Activated CD8-positive, alpha-beta memory T cell treated with anti-CD3 and anti-CD28 coated beads for 24 hours (primary cell): ENCODE results near the gene NFIC.
A peak's percentile ranks its signal among the peaks of the same experiment; 100 is the strongest.
"Not testable (repeated sequence)": the region's sequence is repeated elsewhere in the genome, so short reads cannot be mapped to it uniquely, and the experiment has no call there.

Experiments used
- DNase-seq: peaks from one replicate; pipeline ENCODE4 v3.0.0-alpha.2; 2020

Gene NFIC

DNA sequence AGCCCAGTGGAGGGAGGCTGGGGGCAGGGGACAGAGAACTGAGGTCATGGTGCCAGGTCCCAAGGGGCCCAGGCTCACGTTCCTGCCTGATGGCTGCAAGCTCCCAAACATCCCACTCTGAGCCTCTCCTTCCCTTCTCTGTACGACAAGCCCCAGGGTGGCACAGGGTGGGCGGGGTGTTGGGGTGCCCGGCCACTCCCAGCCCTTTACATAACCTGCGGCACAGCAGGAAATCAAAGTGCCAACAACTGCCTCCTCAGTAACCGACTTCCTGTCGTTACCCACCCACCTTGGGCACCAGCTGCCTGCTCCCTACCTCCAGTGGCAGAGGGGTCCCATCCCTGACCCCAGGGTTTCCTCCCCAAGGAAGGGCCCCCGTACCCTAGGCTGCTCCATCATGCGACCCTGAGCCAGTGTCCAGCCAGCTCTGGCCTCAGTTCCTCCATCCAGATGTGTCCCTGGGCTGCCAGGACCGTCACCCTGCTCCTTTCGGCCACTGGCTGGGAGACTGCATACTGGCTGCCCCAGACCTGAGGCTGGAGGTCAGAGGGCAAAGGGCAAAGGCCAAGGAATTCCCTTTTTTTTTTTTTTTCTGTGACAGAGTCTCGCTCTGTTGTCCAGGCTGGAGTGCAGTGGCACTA lies 27.7 kb upstream of the NFIC start:
- DNase-seq, result peak; percentile 73

DNA sequence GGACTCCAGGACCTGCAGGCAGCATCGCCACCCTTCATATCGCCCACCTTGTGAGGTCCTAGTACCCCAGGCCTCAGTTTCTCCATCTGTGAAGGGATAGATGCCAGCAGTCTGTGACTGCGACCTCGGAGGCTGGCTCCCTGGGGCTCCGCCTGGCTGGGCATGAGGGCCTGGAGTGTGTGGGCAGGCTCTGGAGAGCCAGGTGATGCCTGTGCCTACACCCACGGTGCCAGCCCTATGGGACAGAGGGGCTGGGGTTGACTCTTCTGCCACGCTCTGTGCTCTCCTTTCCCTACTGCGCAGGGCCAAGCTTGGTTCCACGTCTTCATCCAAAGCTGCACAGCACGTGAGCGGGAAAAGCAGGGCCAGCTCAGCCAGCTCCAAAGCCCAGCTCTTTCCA lies 26.0 kb upstream of the NFIC start:
- no peak for DNase-seq

DNA sequence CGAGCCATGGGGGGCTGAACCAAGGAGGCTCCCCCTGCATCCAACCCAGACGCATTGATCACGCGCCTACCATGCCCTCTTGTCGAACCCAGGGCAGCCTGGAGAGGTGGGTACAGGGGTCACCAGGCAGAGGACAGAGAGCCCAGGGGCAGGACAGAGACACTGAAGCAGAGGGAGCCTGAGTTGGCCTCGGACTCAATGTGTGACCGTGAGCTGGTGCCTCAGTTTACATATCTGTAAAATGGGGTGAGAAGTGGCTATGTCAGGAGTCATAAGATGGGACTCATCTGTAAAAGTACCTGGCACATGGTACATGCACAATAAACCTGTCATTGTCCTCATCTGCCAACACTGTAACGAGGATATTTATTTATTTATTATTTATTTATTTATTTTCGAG lies 24.1 kb upstream of the NFIC start:
- DNase-seq, result no peak

GRCh38 chr19:3342962-3343361 lies 23.4 kb upstream of the NFIC start:
- DNase-seq, result not testable (repeated sequence)

DNA sequence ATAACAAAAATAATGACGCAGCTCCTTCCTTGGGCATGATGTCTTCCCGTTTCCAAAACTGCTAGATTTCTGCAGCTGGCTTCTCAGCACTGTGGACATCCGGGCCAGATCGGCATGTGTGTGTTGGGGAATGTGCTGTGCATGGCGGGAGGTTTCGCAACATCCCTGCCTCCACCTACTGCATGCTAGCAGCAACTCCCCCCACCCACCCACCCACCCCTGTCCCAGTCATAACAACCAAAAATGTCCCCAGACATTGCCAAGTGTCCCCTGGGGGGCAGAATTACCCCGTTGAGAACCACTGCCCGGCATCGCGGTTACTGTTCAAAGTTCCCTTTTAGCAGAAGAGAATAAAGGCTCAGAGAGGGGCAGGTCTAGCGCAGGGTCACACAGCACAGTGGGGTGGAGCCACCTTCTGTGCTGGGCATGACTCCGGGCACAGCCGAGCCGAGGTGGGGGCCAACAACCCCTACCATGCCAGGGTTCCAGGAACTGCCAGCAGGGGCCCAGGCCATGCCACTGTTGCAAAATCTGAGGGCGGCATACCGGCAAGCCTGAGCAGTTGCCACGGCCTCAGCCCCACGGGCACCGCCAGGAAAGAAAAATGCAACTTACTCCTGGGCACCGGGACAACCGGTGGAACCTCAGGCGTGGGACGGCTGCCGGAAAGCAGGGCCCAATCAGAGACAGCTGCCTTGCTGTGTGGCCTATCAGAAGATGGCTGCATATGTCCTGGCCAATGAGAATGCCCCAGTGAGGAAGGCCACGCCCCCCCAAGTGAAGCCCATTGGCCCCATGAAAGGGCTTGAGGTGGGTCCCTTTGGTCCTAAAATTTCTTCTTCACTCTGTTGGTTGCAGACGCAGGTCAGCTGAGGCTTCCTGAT lies 22.5 kb upstream of the NFIC start:
- peak; percentile 68 for DNase-seq

GRCh38 chr19:3344608-3345598 lies 21.5 kb upstream of the NFIC start:
- no peak for DNase-seq

DNA sequence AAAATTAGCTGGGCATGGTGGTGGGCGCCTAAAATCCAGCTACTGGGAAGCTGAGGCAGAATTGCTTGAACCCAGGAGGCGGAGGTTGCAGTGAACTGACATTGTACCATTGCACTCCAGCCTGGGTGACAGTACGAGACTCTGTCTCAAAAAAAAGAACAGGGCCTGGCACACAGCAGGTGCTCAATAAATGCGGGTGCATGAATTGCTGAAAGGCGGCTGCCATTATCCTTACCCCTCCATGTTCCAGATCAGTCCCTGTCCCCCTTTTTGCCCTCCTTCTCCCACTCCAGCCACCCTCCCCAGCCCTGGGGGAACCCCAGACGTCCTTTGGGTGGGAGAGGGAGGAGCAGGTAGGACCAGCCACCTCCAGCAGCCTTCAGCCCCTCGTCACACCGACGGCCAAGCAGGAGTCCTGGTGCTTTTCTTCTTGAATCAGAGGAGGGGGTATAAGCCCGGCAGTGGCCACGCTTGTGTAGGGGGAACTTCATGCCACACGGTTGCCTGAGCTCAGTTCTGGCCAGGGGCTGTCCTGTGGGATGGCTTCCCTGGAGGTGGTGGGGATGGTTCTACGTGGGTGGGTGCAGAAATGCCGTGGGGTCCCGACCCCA lies 20.4 kb upstream of the NFIC start:
- DNase-seq, result no peak

GRCh38 chr19:3346677-3347353 lies 19.6 kb upstream of the NFIC start:
- no peak for DNase-seq

GRCh38 chr19:3348042-3348441 lies 18.3 kb upstream of the NFIC start:
- DNase-seq, result no peak

DNA sequence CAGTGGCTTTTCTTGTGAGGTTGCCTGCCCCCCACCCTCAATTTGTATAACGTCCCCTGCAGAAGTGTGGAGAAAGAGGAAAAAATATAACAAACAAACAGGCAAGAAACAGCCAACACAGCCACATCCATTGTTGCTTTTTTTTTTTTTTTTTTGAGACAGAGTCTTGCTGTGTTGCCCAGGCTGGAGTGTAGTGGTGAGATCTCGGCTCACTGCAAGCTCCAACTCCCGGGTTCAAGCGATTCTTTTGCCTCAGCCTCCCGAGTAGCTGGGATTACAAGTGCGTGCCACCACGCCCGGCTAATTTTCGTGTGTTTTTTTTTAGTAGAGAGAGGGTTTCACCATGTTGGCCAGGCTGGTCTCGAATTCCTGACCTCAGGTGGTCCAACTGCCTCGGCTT lies 17.9 kb upstream of the NFIC start:
- not testable (repeated sequence) for DNase-seq

GRCh38 chr19:3350014-3350663 lies 16.2 kb upstream of the NFIC start:
- DNase-seq, result no peak

GRCh38 chr19:3351702-3352447 lies 14.5 kb upstream of the NFIC start:
- no peak for DNase-seq

GRCh38 chr19:3353493-3353892 lies 12.9 kb upstream of the NFIC start:
- DNase-seq, result no peak

- no peak for DNase-seq
Observed at GRCh38 chr19:3356805-3357204, 9.6 kb upstream of the NFIC start.

DNA sequence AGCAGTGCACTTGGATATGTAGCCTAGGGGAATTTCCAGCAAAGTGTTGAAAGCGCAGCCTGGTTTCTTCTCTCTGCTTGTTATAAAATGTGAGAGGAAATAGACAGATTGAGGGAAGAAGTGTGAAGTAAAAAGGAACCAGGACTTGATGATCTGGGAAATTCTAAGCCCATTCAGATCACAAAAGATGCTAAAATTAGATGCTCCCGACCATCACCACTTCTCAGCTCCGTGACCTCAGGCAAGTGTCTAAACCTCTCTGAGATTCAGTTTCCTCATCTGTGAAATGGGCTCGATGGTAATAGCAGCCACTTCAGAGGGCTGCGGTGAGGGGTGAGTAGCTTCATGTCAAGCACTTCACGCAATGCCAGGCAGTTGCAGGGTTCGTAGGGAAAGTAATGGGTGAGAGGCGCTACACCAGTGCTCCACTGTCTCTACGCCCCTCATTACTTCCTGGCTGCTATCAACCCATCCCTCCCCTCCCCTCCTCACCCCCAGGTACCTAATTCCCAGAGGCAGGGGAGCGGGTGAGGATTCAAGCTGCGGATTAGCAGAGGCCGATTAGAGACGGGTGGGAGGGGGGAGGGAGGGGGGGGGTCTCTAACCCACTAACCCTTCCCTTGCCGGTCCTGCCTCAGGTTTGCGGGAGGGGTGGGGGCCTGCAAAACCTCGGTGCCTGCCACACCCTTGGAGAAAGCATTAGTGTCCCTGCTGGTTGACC lies 9.0 kb upstream of the NFIC start:
- peak; percentile 66 for DNase-seq

GRCh38 chr19:3357992-3358688 lies 8.2 kb upstream of the NFIC start:
- peak; percentile 67 for DNase-seq

GRCh38 chr19:3358689-3359014 lies 7.7 kb upstream of the NFIC start:
- DNase-seq, result no peak

- DNase-seq, result peak; percentile 87
Observed at GRCh38 chr19:3359015-3359918, 7.1 kb upstream of the NFIC start.
